Osteoblast (primary cell): ENCODE results near the gene NDUFA13. TPM values are rescaled to one million over a fixed set of nuclear protein-coding genes. Genes with fewer than 3 reads are reported as not detected.

Experiments
- DNase-seq: peaks from one replicate; pipeline ENCODE4 v3.0.0; 2011; ENCODE audit warnings: low spot score, mixed read lengths; ENCODE audit not compliant: insufficient read length; ENCODE audit errors: missing footprints
- H2AFZ ChIP-seq: 2 replicates; pipeline ENCODE4 v1.6.0; 2011; ENCODE audit warnings: mild to moderate bottlenecking, low read length
- H3K27ac ChIP-seq: 2 replicates; pipeline ENCODE4 v1.5.1; 2011; ENCODE audit warnings: mild to moderate bottlenecking, low read depth, low read length, moderate library complexity
- H3K27me3 ChIP-seq: 2 replicates; pipeline ENCODE4 v1.6.0; 2012; ENCODE audit warnings: mild to moderate bottlenecking, control low read depth, inconsistent platforms, low read length, moderate library complexity; ENCODE audit not compliant: insufficient read depth
- H3K36me3 ChIP-seq: 2 replicates; pipeline ENCODE4 v1.5.1; 2011; ENCODE audit warnings: mild to moderate bottlenecking, low read length, control low read depth, moderate library complexity; ENCODE audit not compliant: insufficient read depth
- H3K4me1 ChIP-seq: 2 replicates; pipeline ENCODE4 v1.5.1; 2011; ENCODE audit warnings: mild to moderate bottlenecking, low read length, control low read depth, moderate library complexity; ENCODE audit not compliant: insufficient read depth
- H3K4me2 ChIP-seq: 2 replicates; pipeline ENCODE4 v1.6.0; 2011; ENCODE audit warnings: mild to moderate bottlenecking, low read length; ENCODE audit not compliant: insufficient read depth
- H3K4me3 ChIP-seq: fragments of 200-600 bp; sonication (generic); 3 replicates; pipeline ENCODE4 v1.5.1; 2012; ENCODE audit warnings: mild to moderate bottlenecking, low read length, inconsistent platforms; ENCODE audit not compliant: insufficient read depth
- H3K79me2 ChIP-seq: 2 replicates; pipeline ENCODE4 v1.6.0; 2012; ENCODE audit warnings: mild to moderate bottlenecking, low read length, control low read depth, inconsistent platforms; ENCODE audit not compliant: insufficient read depth
- H3K9me3 ChIP-seq: 2 replicates; pipeline ENCODE4 v1.5.1; 2011; ENCODE audit warnings: low read depth, low read length, control low read depth
- H4K20me1 ChIP-seq: 2 replicates; pipeline ENCODE4 v1.6.0; 2012; ENCODE audit warnings: mild to moderate bottlenecking, low read length, control low read depth; ENCODE audit not compliant: insufficient read depth
- total RNA-seq: library from RNA; depleted of rRNA; stranded (reverse); fragments of >200 nt; gene quantifications from 2 replicates; pipeline ENCODE4 v1.2.3, GENCODE V29; 2012
- TF ChIP-seq, protein P1 (sequence below): IDR thresholded peaks from 2 replicates; pipeline ENCODE4 v1.5.1; 2011; ENCODE audit warnings: mild to moderate bottlenecking, low read depth, low read length, moderate library complexity; ENCODE audit errors: extremely low read depth

NDUFA13 gene
- total RNA-seq, 1 donor = 160 TPM

DNA sequence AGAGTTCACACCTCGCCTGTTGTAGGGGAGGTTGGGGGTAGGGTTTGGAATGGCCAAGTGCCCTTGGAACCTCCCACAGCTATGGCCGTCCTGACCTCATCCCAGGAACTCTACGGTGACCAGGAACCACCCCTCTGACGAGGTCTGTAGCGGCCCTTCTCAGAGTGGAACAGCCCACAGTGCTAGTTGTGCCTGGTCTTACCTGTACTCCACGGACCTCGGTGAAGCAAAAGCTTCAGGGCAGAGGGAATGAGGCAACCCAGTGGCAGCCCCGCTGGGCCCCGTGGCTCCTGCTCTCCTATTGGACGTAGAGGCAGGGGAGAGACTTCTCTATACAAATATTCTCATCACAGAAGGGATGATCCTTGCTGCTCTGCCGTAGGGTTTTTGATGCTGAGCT is 7.8 kb upstream of the NDUFA13 start:
- DNase-seq = no peak
- no peak overlapping the region for H2AFZ ChIP-seq
- H3K27ac ChIP-seq = no peak overlapping the region
- no peaks in the 10 kb centered on the region for H3K4me1 ChIP-seq
- no peak overlapping the region for H3K4me3 ChIP-seq
- H3K9me3 ChIP-seq = no peaks in the 10 kb centered on the region
- H3K27me3 ChIP-seq = no peaks in the 10 kb centered on the region
- H4K20me1 ChIP-seq = peaks cover 8% of the 10 kb centered on the region
- no peaks in the 10 kb centered on the region for H3K79me2 ChIP-seq
- peaks cover 39% of the 10 kb centered on the region for H3K36me3 ChIP-seq
- TF ChIP-seq, protein P1, sequence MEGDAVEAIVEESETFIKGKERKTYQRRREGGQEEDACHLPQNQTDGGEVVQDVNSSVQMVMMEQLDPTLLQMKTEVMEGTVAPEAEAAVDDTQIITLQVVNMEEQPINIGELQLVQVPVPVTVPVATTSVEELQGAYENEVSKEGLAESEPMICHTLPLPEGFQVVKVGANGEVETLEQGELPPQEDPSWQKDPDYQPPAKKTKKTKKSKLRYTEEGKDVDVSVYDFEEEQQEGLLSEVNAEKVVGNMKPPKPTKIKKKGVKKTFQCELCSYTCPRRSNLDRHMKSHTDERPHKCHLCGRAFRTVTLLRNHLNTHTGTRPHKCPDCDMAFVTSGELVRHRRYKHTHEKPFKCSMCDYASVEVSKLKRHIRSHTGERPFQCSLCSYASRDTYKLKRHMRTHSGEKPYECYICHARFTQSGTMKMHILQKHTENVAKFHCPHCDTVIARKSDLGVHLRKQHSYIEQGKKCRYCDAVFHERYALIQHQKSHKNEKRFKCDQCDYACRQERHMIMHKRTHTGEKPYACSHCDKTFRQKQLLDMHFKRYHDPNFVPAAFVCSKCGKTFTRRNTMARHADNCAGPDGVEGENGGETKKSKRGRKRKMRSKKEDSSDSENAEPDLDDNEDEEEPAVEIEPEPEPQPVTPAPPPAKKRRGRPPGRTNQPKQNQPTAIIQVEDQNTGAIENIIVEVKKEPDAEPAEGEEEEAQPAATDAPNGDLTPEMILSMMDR = no peak
- no peak overlapping the region for H3K4me2 ChIP-seq

DNA sequence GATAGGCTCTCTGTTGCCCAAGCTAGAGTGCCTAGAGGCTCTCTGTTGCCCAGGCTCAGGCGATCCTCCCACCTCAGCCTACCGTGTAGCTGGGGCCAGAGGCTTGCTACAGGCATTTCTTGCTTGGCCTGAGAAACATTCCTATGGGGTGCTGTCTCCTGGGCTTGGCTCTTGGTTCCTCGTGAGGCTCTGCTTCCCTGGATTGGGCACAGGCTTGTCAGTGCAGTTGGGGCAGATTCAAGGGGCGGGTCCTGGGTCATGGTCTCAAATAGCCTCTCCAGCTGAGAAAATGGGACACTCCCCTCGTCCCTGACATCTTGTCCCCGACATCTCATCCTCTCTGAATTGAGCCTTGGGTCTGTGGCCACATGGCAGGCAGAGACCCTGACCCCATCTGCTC is 5.6 kb upstream of the NDUFA13 start:
- DNase-seq = peak; percentile 81
- Histone ChIP-seq H3K79me2 (no peaks in the 10 kb centered on the region), H3K4me3 (no peak overlapping the region)

DNA sequence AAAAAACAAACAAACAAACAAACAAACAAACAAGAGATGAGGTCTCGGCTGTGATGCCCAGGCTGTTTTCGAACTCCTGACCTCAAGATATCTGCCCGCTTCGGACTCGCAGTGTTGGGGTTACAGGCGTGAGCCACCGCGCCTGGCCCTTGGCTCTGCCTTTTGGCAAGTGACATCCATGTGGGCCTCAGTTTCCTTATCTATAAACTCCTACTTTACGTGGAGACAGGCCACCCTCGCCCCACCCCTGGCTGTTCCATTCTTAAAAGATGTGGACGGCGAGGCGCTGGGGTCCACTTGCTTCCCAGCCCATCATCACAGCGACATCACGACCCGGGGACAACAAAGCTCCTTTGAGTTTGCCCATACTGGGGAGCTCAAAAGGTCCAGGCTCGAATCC is 2.3 kb upstream of the NDUFA13 start:
- peak overlapping the region; percentile 23 for H3K4me2 ChIP-seq
- H3K27me3 ChIP-seq = no peaks in the 10 kb centered on the region
- peaks cover 3% of the 10 kb centered on the region for H3K9me3 ChIP-seq
- H3K36me3 ChIP-seq = no peaks in the 10 kb centered on the region
- H3K27ac ChIP-seq = no peak overlapping the region
- peaks cover 26% of the 10 kb centered on the region for H3K79me2 ChIP-seq
- no peak overlapping the region for H2AFZ ChIP-seq
- H3K4me3 ChIP-seq = peak overlapping the region; percentile 27
- TF ChIP-seq, protein P1 = no peak
- DNase-seq = no peak
- H4K20me1 ChIP-seq = no peaks in the 10 kb centered on the region
- peaks cover 12% of the 10 kb centered on the region for H3K4me1 ChIP-seq

More for the DNA sequence above, 5.6 kb upstream of the NDUFA13 start:
- no peak overlapping the region for H2AFZ ChIP-seq
- H3K9me3 ChIP-seq = peaks cover 3% of the 10 kb centered on the region
- no peak overlapping the region for H3K27ac ChIP-seq
- H3K36me3 ChIP-seq = peaks cover 21% of the 10 kb centered on the region
- H3K4me1 ChIP-seq = peaks cover 1% of the 10 kb centered on the region
- no peak overlapping the region for H3K4me2 ChIP-seq
- H3K27me3 ChIP-seq = no peaks in the 10 kb centered on the region
- H4K20me1 ChIP-seq = peaks cover 3% of the 10 kb centered on the region
- TF ChIP-seq, protein P1 = no peak

DNA sequence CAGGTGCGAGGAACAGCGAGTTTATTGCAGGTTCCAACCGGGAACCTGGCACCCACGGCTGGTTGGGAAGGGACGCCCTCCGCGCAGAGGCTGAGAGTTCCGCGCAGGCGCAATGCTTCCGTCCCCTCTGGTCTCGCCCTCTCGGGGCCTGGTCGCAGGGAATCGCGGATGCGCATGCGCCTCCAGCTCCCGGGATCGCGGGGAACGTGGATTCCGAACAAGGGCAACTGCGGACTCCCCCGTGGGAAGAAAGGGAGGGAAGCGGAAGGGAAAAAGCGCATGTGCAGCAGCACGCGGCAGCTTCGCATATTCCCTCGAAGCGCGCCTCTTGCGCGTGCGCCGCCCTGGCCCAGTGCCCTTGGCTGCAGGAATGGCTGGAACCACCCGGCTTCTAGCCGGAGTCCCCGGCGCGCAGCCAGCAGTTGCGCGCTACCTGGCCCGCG is 1.8 kb upstream of the NDUFA13 start:
- Histone ChIP-seq H3K4me2 (peak overlapping the region; percentile 23), H4K20me1 (peaks cover 3% of the 10 kb centered on the region), H3K9me3 (peaks cover 3% of the 10 kb centered on the region), H2AFZ (no peak overlapping the region), H3K36me3 (peaks cover 3% of the 10 kb centered on the region), H3K79me2 (peaks cover 29% of the 10 kb centered on the region), H3K27me3 (no peaks in the 10 kb centered on the region), H3K27ac (no peak overlapping the region), H3K4me1 (peaks cover 12% of the 10 kb centered on the region), H3K4me3 (peak overlapping the region; percentile 27)
- TF ChIP-seq, protein P1 = no peak
- DNase-seq = no peak
